Kidney epithelial cell (primary cell): ENCODE data around the gene EXOC8. TPM values are rescaled to one million over a fixed set of nuclear protein-coding genes. Genes with fewer than 3 reads are reported as not detected.

ENCODE experiments used
- DNase-seq: peaks from one replicate; pipeline ENCODE4 v3.0.0-alpha.2; 2010; ENCODE audit warnings: low read depth
- H3K27me3 ChIP-seq: 2 replicates; pipeline ENCODE4 v1.6.0; 2011; ENCODE audit warnings: low read length; ENCODE audit not compliant: control insufficient read depth, insufficient read depth
- H3K36me3 ChIP-seq: 2 replicates; pipeline ENCODE4 v1.5.1; 2011; ENCODE audit warnings: low read length; ENCODE audit not compliant: control insufficient read depth, insufficient read depth
- H3K4me3 ChIP-seq: 2 replicates; pipeline ENCODE4 v1.5.1; 2011; ENCODE audit warnings: low read depth, mild to moderate bottlenecking, control low read depth, low read length
- CTCF ChIP-seq: IDR thresholded peaks from 2 replicates; pipeline ENCODE4 v1.5.1; 2011; ENCODE audit warnings: mild to moderate bottlenecking, moderate library complexity, low read length, control low read depth, inconsistent platforms; ENCODE audit not compliant: insufficient read depth, poor library complexity, severe bottlenecking
- total RNA-seq: library from RNA; depleted of rRNA; stranded (reverse); fragments of >200 nt; gene quantifications from 2 replicates; pipeline ENCODE4 v1.2.3, GENCODE V29; 2015

EXOC8 gene
- total RNA-seq, 1 donor from 2014 or later, result 10.8 TPM

DNA sequence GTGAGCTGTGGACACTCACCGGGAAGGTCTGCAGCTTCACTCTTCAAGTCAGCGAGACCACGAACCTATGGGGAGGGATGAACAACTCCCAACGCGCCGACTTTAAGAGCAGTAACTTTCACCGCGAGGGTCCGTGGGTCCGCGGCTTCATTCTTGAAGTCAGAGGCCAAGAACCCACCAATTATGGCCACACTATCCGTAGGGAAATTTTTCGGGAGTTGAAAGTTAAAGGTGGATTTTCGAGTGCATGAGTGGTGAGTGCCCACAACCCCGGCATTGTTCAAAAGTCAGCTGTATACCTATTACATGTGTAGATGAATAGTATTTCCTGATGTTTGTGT, 19.7 kb downstream of the EXOC8 start:
- TF ChIP-seq CTCF, result no peak
- H3K27me3 ChIP-seq, result no peaks in the 10 kb centered on the region
- H3K4me3 ChIP-seq, result no peak overlapping the region
- no peaks in the 10 kb centered on the region for H3K36me3 ChIP-seq
- no peak for DNase-seq

DNA sequence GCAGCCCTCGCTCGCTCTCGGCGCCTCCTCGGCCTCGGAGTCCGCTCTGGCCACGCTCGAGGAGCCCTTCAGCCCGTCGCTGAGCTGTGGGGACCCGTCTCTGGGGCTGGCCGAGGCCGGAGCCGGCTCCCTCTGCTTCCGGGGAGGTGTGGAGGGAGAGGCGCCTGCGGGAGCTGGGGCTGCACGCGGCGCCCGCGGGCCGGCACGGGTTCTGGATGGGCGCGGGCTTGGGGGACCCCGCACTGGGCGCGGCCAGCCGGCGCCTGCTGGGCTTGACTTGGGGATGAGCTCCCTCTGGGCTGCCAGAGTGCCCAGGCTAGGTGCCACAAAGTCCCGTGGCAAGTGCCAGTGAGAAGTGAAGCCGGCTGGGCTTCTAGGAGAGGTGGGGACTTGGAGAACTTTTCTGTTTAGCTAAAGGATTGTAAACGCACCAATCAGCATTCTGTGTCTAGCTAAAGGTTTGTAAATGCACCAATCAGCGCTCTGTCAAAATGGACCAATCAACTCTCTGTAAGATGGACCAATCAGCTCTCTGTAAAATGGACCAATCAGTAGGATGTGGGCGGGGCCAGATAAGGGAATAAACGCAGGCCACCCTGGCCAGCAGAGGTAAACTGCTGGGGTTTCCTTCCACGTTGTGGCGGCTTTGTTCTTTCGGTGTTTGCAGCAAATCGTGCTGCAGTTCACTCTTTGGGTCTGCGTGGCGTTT, 20.2 kb downstream of the EXOC8 start:
- Histone ChIP-seq H3K36me3 (no peaks in the 10 kb centered on the region), H3K27me3 (no peaks in the 10 kb centered on the region), H3K4me3 (no peak overlapping the region)
- DNase-seq, result no peak
- TF ChIP-seq CTCF, result no peak

GRCh38 chr1:231315887-231316286, 21.8 kb downstream of the EXOC8 start:
- H3K4me3 ChIP-seq, result no peak overlapping the region
- no peaks in the 10 kb centered on the region for H3K36me3 ChIP-seq
- DNase-seq, result no peak
- TF ChIP-seq CTCF, result peak; percentile 61
- no peaks in the 10 kb centered on the region for H3K27me3 ChIP-seq

DNA sequence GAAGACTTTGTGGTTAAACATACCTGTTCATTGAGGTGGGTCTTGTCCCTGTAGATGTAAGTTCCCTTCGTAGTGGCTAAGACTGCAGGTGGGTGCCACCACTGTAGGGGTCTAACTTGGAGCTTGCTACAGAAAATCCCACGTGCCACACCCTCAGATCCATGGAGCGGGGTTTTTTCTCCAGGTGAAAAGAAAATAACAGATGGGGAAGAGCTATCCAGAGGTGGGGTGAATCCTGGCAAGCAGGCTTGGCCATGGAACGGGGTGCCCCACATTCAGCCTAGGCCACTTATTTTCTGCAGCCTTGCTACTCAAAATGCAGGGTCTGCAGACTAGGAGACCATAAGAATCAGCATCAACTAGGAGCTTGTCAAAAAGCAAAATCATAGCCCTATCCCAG, 24.0 kb downstream of the EXOC8 start:
- no peaks in the 10 kb centered on the region for H3K36me3 ChIP-seq
- no peak for TF ChIP-seq CTCF
- H3K4me3 ChIP-seq, result no peak overlapping the region
- DNase-seq, result no peak
- no peaks in the 10 kb centered on the region for H3K27me3 ChIP-seq

- Histone ChIP-seq H3K4me3 (no peak overlapping the region), H3K27me3 (no peaks in the 10 kb centered on the region), H3K36me3 (no peaks in the 10 kb centered on the region)
- no peak for TF ChIP-seq CTCF
- no peak for DNase-seq
Measured at GRCh38 chr1:231312432-231312788, 25.2 kb downstream of the EXOC8 start.
